H9 (cell line): ENCODE data around the gene PDHX. TPM values are rescaled to one million over a fixed set of nuclear protein-coding genes. Genes with fewer than 3 reads are reported as not detected.

Experiments
- DNase-seq: peaks from one replicate; pipeline ENCODE4 v3.0.0-alpha.2; 2017
- H2AFZ ChIP-seq: one replicate; pipeline ENCODE4 v1.6.1; 2013; ENCODE audit warnings: mild to moderate bottlenecking, low read length, control low read depth, moderate library complexity
- H2AK5ac ChIP-seq: 2 replicates; pipeline ENCODE4 v1.6.1; 2013; ENCODE audit warnings: low read length, control low read depth, mixed read lengths; ENCODE audit not compliant: insufficient read length
- H2BK120ac ChIP-seq: one replicate; pipeline ENCODE4 v1.6.1; 2013; ENCODE audit warnings: low read depth, mild to moderate bottlenecking, low read length, control low read depth, inconsistent platforms; ENCODE audit not compliant: poor library complexity, severe bottlenecking
- H2BK12ac ChIP-seq: 2 replicates; pipeline ENCODE4 v1.6.1; 2013; ENCODE audit warnings: low read length, control low read depth, mixed read lengths, low read depth; ENCODE audit not compliant: insufficient read length
- H2BK15ac ChIP-seq: 2 replicates; pipeline ENCODE4 v1.6.1; 2013; ENCODE audit warnings: low read depth, low read length, control low read depth
- H2BK20ac ChIP-seq: one replicate; pipeline ENCODE4 v1.6.1; 2013; ENCODE audit warnings: low read depth, mild to moderate bottlenecking, low read length, control low read depth, inconsistent platforms; ENCODE audit not compliant: poor library complexity, severe bottlenecking
- H2BK5ac ChIP-seq: 2 replicates; pipeline ENCODE4 v1.6.1; 2013; ENCODE audit warnings: low read length, control low read depth, mixed read lengths; ENCODE audit not compliant: insufficient read length
- H3K14ac ChIP-seq: 2 replicates; pipeline ENCODE4 v1.6.1; 2013; ENCODE audit warnings: low read length, control low read depth; ENCODE audit not compliant: insufficient read depth
- H3K18ac ChIP-seq: 2 replicates; pipeline ENCODE4 v1.6.1; 2013; ENCODE audit warnings: low read depth, mild to moderate bottlenecking, mixed read lengths, low read length, control low read depth; ENCODE audit not compliant: insufficient read length
- H3K23ac ChIP-seq: 2 replicates; pipeline ENCODE4 v1.6.1; 2013; ENCODE audit warnings: low read length, control low read depth, mixed read lengths, low read depth; ENCODE audit not compliant: insufficient read length
- H3K23me2 ChIP-seq: 2 replicates; pipeline ENCODE4 v1.6.1; 2013; ENCODE audit warnings: low read depth, mild to moderate bottlenecking, mixed read lengths, low read length, control low read depth; ENCODE audit not compliant: insufficient read length, poor library complexity, severe bottlenecking
- H3K27ac ChIP-seq: 2 replicates; pipeline ENCODE4 v1.5.1; 2013; ENCODE audit warnings: low read length, control low read depth, mixed read lengths, low read depth; ENCODE audit not compliant: insufficient read length
- H3K27me3 ChIP-seq: 2 replicates; pipeline ENCODE4 v1.6.1; 2013; ENCODE audit warnings: low read length, control low read depth, inconsistent platforms; ENCODE audit not compliant: insufficient read depth
- H3K4ac ChIP-seq: 2 replicates; pipeline ENCODE4 v1.6.1; 2013; ENCODE audit warnings: low read depth, mild to moderate bottlenecking, control low read depth, inconsistent platforms, low read length, moderate library complexity
- H3K4me1 ChIP-seq: 2 replicates; pipeline ENCODE4 v1.6.1; 2013; ENCODE audit warnings: low read length, control low read depth, inconsistent platforms; ENCODE audit not compliant: insufficient read depth
- H3K4me2 ChIP-seq: 2 replicates; pipeline ENCODE4 v1.6.1; 2013; ENCODE audit warnings: low read length, control low read depth, mixed read lengths; ENCODE audit not compliant: insufficient read length, insufficient read depth
- H3K56ac ChIP-seq: 2 replicates; pipeline ENCODE4 v1.6.1; 2013; ENCODE audit warnings: low read depth, mild to moderate bottlenecking, mixed read lengths, low read length, control low read depth; ENCODE audit not compliant: insufficient read length
- H3K79me1 ChIP-seq: 2 replicates; pipeline ENCODE4 v1.6.1; 2013; ENCODE audit warnings: low read depth, mild to moderate bottlenecking, moderate library complexity, low read length, control low read depth, inconsistent platforms; ENCODE audit not compliant: insufficient read depth, poor library complexity, severe bottlenecking
- H3K79me2 ChIP-seq: 2 replicates; pipeline ENCODE4 v1.6.1; 2013; ENCODE audit warnings: low read length, control low read depth, inconsistent platforms; ENCODE audit not compliant: insufficient read depth
- H3K9ac ChIP-seq: 2 replicates; pipeline ENCODE4 v1.6.1; 2013; ENCODE audit warnings: low read length, control low read depth, mixed read lengths; ENCODE audit not compliant: insufficient read length; ENCODE audit errors: extremely low read depth
- H3K9me3 ChIP-seq: one replicate; pipeline ENCODE4 v1.6.1; 2013; ENCODE audit warnings: low read depth, low read length, inconsistent platforms; ENCODE audit not compliant: control insufficient read depth
- H3T11ph ChIP-seq: one replicate; pipeline ENCODE4 v1.6.1; 2013; ENCODE audit warnings: mild to moderate bottlenecking, low read length, control low read depth, inconsistent platforms
- H4K20me1 ChIP-seq: one replicate; pipeline ENCODE4 v1.6.1; 2013; ENCODE audit not compliant: control insufficient read depth, insufficient read length, insufficient read depth
- H4K5ac ChIP-seq: 2 replicates; pipeline ENCODE4 v1.6.1; 2013; ENCODE audit warnings: low read depth, mild to moderate bottlenecking, mixed read lengths, low read length, control low read depth; ENCODE audit not compliant: insufficient read length
- H4K8ac ChIP-seq: replicated peaks from 2 replicates; pipeline ENCODE4 v1.6.1; 2013; ENCODE audit warnings: low read length, control low read depth, mixed read lengths, low read depth; ENCODE audit not compliant: insufficient read length
- H4K91ac ChIP-seq: 2 replicates; pipeline ENCODE4 v1.6.1; 2013; ENCODE audit warnings: low read depth, mild to moderate bottlenecking, moderate library complexity, mixed read lengths, low read length, control low read depth; ENCODE audit not compliant: insufficient read length
- H3K27ac Mint-ChIP-seq, 3 experiments: 2 replicates in 2 of 3; 3 replicates in 1 of 3; pipeline ENCODE4 v1.8.0; 2020 to 2021; ENCODE audit warnings: mixed read lengths in 3 of 3, mild to moderate bottlenecking in 1 of 3, moderate library complexity in 1 of 3
- H3K27me3 Mint-ChIP-seq: 2 replicates; pipeline ENCODE4 v1.8.0; 2021; ENCODE audit warnings: low read depth, mild to moderate bottlenecking, moderate library complexity, mixed read lengths
- H3K36me3 Mint-ChIP-seq, 3 experiments: 2 replicates in 2 of 3; 3 replicates in 1 of 3; pipeline ENCODE4 v1.8.0; 2020 to 2021; ENCODE audit warnings: low read depth in 3 of 3, mixed read lengths in 3 of 3; ENCODE audit not compliant: insufficient read depth in 1 of 3
- H3K4me1 Mint-ChIP-seq, 2 experiments: 2 replicates each; pipeline ENCODE4 v1.8.0; 2020; ENCODE audit warnings: mixed read lengths in 2 of 2
- H3K4me3 Mint-ChIP-seq, 2 experiments: 2 replicates in 1 of 2; 3 replicates in 1 of 2; pipeline ENCODE4 v1.8.0; 2020 to 2021; ENCODE audit warnings: mild to moderate bottlenecking in 2 of 2, mixed read lengths in 2 of 2, moderate library complexity in 1 of 2
- H3K9me3 Mint-ChIP-seq, 2 experiments: 2 replicates in 1 of 2; 3 replicates in 1 of 2; pipeline ENCODE4 v1.8.0; 2020; ENCODE audit warnings: mild to moderate bottlenecking in 2 of 2, mixed read lengths in 2 of 2, moderate library complexity in 1 of 2
- CTCF ChIP-seq: fragments of 200-600 bp; sonication (generic); conservative IDR thresholded peaks from 3 replicates; pipeline ENCODE4 v1.8.0; 2021; ENCODE audit warnings: antibody characterized with exemption, mild to moderate bottlenecking
- WGBS: extraction: QIAGEN DNeasy Blood & Tissue Kit; methylation state at CpG from one replicate; pipeline ENCODE4 v1.1.7; 2013; ENCODE audit warnings: missing lambda C conversion rate, low lambda C conversion rate, mixed read lengths; ENCODE audit not compliant: insufficient read length; ENCODE audit errors: extremely low coverage; 5-methylcytosine and 5-hydroxymethylcytosine counted together
- total RNA-seq: library from RNA; stranded (reverse); gene quantifications from 2 replicates; pipeline ENCODE4 v1.2.1, GENCODE V29; 2021

PDHX gene
- total RNA-seq, 1 experiment from 2014 or later = 40.1 TPM

GRCh38 chr11:35038211-35038928 lies 122.0 kb downstream of the PDHX start:
- Histone ChIP-seq H3K27me3 (no peaks in the 10 kb centered on the region), H2AFZ (no peak overlapping the region), H4K8ac (no peak overlapping the region), H2BK15ac (no peak overlapping the region), H2BK12ac (no peak overlapping the region), H3K9me3 (no peaks in the 10 kb centered on the region), H2BK20ac (no peak overlapping the region), H3K4me2 (no peak overlapping the region), H3K18ac (no peak overlapping the region), H4K91ac (no peak overlapping the region), H3K56ac (no peak overlapping the region), H3K14ac (no peak overlapping the region), H4K20me1 (no peaks in the 10 kb centered on the region), H4K5ac (no peak overlapping the region), H3K27ac (no peak overlapping the region), H2AK5ac (no peak overlapping the region), H2BK120ac (no peak overlapping the region), H3K9ac (no peak overlapping the region), H3K23ac (no peak overlapping the region), H3K23me2 (no peaks in the 10 kb centered on the region), H3K79me2 (no peaks in the 10 kb centered on the region; the same call in 1 of the 2 replicates), H3K4ac (no peak overlapping the region), H3K79me1 (no peaks in the 10 kb centered on the region), H3K4me1 (no peaks in the 10 kb centered on the region), H3T11ph (no peak overlapping the region), H2BK5ac (no peak overlapping the region)
- no peaks in the 10 kb centered on the region for H3K4me1 Mint-ChIP-seq
- no CpG with 5 or more reads among the region's 5 CpGs for WGBS
- DNase-seq = no peak
- TF ChIP-seq CTCF = no peak
- no peaks in the 10 kb centered on the region for H3K36me3 Mint-ChIP-seq
- no peak overlapping the region for H3K27ac Mint-ChIP-seq
- peaks cover 3% of the 10 kb centered on the region; the same call in 1 of the 2 replicates for H3K27me3 Mint-ChIP-seq
- H3K4me3 Mint-ChIP-seq = no peak overlapping the region
- no peaks in the 10 kb centered on the region for H3K9me3 Mint-ChIP-seq
